ENCODE data around the gene C2CD4A. TPM values are rescaled to one million over a fixed set of nuclear protein-coding genes. Genes with fewer than 3 reads are reported as not detected.

C2CD4A gene
- total RNA-seq (ENCODE audit: unreplicated experiment) = 0.18 TPM
- long read RNA-seq = 0 reads

GRCh38 chr15:62066663-62067447, at the start of gene C2CD4A:
C2CD4A (plus strand) TSS chr15:62066977; CDS start chr15:62067614, 637 bp downstream.
- peaks cover 14% of the 10 kb centered on the region for H3K4me1 Mint-ChIP-seq (ENCODE audit: unreplicated experiment)
- no peaks in the 10 kb centered on the region for H3K9me3 Mint-ChIP-seq (ENCODE audit: unreplicated experiment)
- DNase-seq (ENCODE audit: low spot score) = peak; percentile 76
- peak within 1 kb of the TSS; percentile 23 for H3K27ac Mint-ChIP-seq (ENCODE audit: unreplicated experiment)
- TF ChIP-seq, protein P1, sequence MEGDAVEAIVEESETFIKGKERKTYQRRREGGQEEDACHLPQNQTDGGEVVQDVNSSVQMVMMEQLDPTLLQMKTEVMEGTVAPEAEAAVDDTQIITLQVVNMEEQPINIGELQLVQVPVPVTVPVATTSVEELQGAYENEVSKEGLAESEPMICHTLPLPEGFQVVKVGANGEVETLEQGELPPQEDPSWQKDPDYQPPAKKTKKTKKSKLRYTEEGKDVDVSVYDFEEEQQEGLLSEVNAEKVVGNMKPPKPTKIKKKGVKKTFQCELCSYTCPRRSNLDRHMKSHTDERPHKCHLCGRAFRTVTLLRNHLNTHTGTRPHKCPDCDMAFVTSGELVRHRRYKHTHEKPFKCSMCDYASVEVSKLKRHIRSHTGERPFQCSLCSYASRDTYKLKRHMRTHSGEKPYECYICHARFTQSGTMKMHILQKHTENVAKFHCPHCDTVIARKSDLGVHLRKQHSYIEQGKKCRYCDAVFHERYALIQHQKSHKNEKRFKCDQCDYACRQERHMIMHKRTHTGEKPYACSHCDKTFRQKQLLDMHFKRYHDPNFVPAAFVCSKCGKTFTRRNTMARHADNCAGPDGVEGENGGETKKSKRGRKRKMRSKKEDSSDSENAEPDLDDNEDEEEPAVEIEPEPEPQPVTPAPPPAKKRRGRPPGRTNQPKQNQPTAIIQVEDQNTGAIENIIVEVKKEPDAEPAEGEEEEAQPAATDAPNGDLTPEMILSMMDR (IDR thresholded peaks at IDR 0.05; ENCODE audit: unreplicated experiment) = no peak
- H3K27me3 Mint-ChIP-seq (ENCODE audit: unreplicated experiment) = peaks cover 8% of the 10 kb centered on the region
- H3K4me3 Mint-ChIP-seq (ENCODE audit: unreplicated experiment) = peak within 1 kb of the TSS; percentile 90
- H3K36me3 Mint-ChIP-seq (ENCODE audit: low read depth, unreplicated experiment) = peaks cover 4% of the 10 kb centered on the region

DNA sequence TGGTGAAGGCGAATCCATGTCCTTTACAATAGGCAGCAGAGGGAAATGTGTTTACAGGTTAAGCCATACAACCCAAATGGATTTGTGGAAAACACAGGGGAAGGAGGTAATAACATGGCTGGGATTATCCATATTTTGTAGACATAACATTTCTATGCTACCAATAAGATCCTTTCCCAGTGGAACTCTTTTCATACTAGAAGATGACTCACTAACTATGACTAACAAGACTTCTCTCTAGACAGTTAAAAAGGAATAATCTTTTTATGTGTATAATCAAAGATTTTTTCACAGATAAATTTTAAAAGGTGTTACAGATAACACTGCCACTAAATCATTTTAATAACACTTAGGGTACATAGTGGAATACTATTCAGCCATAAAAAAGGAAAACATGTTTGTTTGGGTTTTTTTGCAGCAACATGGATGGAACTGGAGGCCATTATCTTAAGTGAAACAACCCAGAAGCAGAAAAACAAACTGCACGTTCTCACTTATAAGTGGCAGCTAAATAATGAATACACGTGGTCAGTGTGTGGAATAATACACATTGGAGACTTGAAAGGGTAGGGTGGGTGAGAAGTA, 46.1 kb upstream of the C2CD4A start:
- Mint-ChIP-seq H3K4me3 (ENCODE audit: unreplicated experiment) (no peak overlapping the region), H3K27ac (ENCODE audit: unreplicated experiment) (no peak overlapping the region), H3K27me3 (ENCODE audit: unreplicated experiment) (no peaks in the 10 kb centered on the region), H3K9me3 (ENCODE audit: unreplicated experiment) (no peaks in the 10 kb centered on the region), H3K4me1 (ENCODE audit: unreplicated experiment) (no peaks in the 10 kb centered on the region), H3K36me3 (ENCODE audit: low read depth, unreplicated experiment) (peaks cover 25% of the 10 kb centered on the region)
- TF ChIP-seq, protein P1 (IDR thresholded peaks at IDR 0.05; ENCODE audit: unreplicated experiment) = no peak
- no peak for DNase-seq (ENCODE audit: low spot score)

DNA sequence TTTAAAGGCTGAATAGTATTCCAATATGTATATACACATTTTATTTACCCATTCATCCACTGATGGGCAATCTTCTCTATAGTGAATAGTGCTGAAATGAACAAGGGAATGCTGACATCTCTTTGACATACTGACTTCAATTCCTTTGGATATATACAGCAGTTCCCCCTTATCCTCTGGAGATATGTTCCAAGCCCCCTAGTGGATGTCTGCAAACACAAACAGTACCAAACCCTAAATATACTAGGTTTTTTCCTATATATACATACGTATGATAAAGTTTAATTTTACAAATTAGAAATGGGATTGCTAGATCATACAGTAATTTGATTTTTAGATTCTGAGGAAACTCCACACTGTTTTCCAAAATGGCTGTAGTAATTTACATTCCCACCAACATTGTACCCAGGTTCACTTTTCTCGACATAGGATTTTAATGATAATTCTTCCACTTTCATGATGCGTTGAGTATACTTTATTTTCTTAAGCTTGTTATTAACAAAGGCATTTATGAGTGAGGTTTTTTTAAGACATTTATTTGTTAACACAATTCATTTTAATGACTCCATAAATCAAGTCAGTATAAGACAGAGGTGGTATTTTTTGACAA, 44.7 kb upstream of the C2CD4A start:
- no peak overlapping the region for H3K4me3 Mint-ChIP-seq (ENCODE audit: unreplicated experiment)
- H3K9me3 Mint-ChIP-seq (ENCODE audit: unreplicated experiment) = no peaks in the 10 kb centered on the region
- DNase-seq (ENCODE audit: low spot score) = no peak
- H3K27ac Mint-ChIP-seq (ENCODE audit: unreplicated experiment) = no peak overlapping the region
- TF ChIP-seq, protein P1 (IDR thresholded peaks at IDR 0.05; ENCODE audit: unreplicated experiment) = peak; percentile 60
- peaks cover 21% of the 10 kb centered on the region for H3K36me3 Mint-ChIP-seq (ENCODE audit: low read depth, unreplicated experiment)
- H3K4me1 Mint-ChIP-seq (ENCODE audit: unreplicated experiment) = no peaks in the 10 kb centered on the region
- no peaks in the 10 kb centered on the region for H3K27me3 Mint-ChIP-seq (ENCODE audit: unreplicated experiment)

DNA sequence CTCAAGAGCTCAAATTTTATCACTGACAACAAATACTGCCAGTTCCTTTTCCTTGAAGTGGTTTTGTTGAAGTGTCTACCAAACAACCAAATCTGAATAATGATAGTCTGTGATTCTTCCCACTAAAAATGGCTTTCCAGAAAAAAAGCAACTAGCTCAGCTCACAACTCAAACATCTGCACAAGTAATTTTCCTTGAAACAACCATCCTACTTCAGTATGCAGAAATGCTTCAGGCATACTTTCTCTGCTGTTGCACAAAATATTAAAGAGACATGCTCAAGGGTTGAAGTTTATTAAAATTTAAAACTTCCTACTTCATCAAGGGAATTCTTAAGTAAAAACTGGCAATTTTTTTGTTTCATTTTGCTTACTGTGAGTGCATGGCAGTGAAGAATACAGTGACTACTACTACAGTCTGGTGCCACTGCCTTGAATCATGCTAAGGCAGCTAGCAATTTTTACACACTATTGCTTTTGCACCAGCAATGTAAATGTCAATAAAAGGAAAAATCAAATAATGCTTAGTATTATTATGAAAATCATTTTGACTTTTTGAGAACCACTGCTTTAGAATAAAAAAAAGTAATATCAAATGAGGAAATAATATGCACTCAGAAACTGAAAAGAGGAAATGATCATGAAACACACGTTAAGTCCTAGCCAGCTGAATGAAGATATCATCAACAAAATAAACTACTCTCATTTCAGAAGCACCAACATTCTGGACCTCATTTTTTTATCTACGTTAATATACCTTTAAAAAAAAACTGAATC, 40.1 kb upstream of the C2CD4A start:
- Mint-ChIP-seq H3K4me3 (ENCODE audit: unreplicated experiment) (no peak overlapping the region), H3K27ac (ENCODE audit: unreplicated experiment) (no peak overlapping the region), H3K27me3 (ENCODE audit: unreplicated experiment) (no peaks in the 10 kb centered on the region), H3K4me1 (ENCODE audit: unreplicated experiment) (no peaks in the 10 kb centered on the region), H3K9me3 (ENCODE audit: unreplicated experiment) (no peaks in the 10 kb centered on the region), H3K36me3 (ENCODE audit: low read depth, unreplicated experiment) (peaks cover 4% of the 10 kb centered on the region)
- TF ChIP-seq, protein P1 (IDR thresholded peaks at IDR 0.05; ENCODE audit: unreplicated experiment) = no peak
- no peak for DNase-seq (ENCODE audit: low spot score)

All from endothelial cell (in vitro differentiated cells).